NCI-H146 (cell line): ENCODE data around the gene WNT3.
"Not testable (repeated sequence)": the region's sequence is repeated elsewhere in the genome, so short reads cannot be mapped to it uniquely, and the experiment has no call there.

Source experiments
- DNase-seq: peaks from one replicate; lab custom pipeline; 2025; lab: John Stamatoyannopoulos, UW

Gene WNT3

GRCh38 chr17:46812624-46813318 lies 5.7 kb downstream of the WNT3 start:
- no peak for DNase-seq

DNA sequence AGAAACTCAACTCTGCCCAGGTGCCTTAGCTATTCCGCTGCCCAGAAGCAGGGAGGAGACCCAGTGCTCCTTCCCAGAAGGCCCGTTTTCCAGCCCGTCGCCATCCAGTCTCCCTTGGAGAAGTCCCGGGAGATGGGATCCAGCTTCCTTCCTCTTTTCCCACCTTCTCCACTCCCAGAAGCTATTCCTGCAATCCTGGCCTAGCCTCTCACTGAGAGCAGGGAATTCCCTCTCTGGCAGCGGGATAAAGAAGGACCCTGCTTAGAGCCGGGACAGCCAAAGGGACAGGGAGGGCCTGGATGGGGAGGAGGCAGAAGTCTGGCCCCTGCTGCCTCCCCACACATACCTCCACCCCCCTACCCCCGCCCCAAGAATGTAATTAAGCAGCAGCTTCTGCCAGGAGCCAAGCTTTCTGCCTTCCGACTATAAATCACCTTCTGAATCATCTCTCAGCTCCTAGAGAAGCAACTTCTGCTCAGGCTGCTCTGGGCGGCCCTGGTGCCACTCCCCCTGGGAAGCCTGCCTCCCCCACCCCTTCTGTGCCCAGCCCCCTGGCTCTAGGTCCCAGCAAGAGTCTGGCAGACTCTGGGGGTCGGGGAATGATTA lies 6.4 kb downstream of the WNT3 start:
- DNase-seq = no peak

DNA sequence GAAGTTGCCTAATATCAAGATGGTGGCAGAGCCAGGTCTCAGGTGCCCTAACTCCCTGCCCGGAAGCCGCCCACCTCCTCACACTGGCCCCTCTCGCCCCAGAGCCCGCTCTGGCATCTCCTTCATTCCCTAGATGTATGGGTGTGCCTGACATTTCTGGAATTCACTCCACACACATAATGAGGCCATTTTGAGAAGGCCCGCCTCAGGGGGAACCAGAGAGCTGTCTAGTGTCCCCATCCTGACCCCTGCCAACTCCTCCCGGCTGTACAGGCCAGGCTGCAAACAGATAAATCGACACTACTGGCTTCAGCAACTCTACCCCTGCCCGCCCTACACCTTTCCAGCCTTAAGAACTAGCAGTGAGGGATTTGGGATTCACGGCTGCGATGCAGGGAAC lies 7.7 kb downstream of the WNT3 start:
- no peak for DNase-seq

GRCh38 chr17:46809110-46809571 lies 9.4 kb downstream of the WNT3 start:
- no peak for DNase-seq

- DNase-seq = no peak
Observed at GRCh38 chr17:46805771-46806170, 12.7 kb downstream of the WNT3 start.

GRCh38 chr17:46803544-46803943 lies 14.9 kb downstream of the WNT3 start:
- no peak for DNase-seq

- DNase-seq = no peak
Observed at GRCh38 chr17:46802800-46803199, 15.7 kb downstream of the WNT3 start.

GRCh38 chr17:46800573-46800972 lies 17.9 kb downstream of the WNT3 start:
- no peak for DNase-seq

DNA sequence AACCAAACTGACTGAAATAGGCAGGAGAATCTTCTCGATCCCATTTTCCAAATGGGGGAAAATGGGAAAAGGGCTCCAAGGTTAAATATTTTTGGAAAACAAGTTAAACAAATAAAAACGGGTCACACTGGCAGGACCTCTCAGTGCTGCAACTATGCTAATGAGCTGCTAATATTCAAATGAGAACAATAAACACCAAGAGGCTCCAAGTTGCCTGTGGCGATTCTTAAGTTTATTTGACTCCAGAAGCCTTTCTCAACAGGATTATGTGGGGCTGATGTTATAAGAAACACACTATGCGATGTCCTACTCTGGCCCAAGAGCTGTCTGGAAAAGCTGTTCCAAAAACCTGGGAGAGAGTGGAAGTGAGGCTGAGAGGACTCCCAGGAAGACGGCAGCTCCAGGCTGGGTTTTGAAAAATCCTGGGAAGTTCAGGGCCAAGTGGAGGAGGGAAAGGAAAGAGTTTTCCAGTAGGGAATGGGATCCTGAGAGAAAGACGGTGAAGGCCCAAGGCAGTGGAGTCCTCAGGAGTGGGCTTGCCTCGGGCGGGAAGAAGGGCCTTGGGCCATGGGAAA lies 21.4 kb downstream of the WNT3 start:
- DNase-seq = no peak

DNA sequence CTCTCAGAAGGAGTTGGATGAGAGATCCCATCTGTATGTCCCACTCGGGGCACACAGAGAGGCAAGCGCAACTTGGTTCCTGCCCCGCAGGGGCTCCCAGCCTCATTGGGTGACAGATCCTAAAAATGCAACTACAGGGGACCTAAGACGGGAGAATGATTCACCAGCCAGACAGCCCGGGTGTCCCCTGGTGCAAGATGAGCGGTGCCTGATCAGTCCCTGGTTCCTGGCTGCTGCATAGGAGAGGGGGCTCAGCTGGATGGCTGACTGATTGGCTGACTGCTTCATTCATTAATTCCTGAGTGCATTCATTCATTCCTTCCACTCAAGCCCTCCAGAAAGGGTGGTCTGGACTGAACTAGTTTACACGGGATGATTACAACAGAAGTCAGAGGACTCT lies 22.0 kb downstream of the WNT3 start:
- no peak for DNase-seq

GRCh38 chr17:46796084-46796483 lies 22.4 kb downstream of the WNT3 start:
- DNase-seq = no peak

- DNase-seq = peak; percentile 57
Observed at GRCh38 chr17:46795379-46795952, 23.0 kb downstream of the WNT3 start.

DNA sequence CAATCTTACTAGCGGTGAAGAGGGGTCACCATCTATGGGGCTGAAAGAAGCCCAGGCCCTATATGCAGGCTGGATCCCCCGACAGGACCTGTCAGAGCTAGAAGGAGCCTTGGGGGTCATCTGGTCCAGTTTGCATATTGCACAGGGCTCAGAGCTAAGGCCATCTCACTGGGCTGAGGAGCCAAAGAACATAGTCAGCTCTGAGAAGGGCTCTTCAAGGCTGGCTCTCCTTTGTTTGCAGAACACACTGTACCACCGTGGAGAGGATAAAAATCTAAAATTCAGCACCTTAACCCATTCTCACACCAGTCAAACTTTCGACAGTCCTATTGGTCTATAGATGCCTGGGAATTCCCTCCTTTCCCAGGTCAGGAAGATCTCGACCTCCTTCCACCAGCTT lies 24.2 kb downstream of the WNT3 start:
- no peak for DNase-seq

GRCh38 chr17:46793541-46793940 lies 25.0 kb downstream of the WNT3 start:
- DNase-seq = no peak

DNA sequence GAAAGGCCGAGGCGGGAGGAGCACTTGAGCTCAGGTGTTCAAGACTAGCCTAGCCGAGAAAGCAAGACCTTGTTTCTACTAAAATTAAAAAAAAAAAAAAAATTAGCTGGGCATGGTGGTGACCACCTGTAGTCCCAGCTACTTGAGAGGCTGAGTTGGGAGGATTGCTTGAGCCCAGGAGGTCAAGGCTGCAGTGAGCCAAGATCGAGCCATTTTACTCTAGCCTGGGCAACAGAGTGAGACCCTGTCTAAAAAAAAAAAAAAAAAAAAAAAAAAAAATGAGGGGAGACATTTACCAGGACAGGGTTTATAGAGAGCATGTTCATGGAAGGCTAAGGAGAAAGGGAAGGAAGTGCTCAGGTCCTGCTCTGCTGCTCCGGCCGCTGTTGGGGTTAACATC lies 25.5 kb downstream of the WNT3 start:
- not testable (repeated sequence) for DNase-seq

DNA sequence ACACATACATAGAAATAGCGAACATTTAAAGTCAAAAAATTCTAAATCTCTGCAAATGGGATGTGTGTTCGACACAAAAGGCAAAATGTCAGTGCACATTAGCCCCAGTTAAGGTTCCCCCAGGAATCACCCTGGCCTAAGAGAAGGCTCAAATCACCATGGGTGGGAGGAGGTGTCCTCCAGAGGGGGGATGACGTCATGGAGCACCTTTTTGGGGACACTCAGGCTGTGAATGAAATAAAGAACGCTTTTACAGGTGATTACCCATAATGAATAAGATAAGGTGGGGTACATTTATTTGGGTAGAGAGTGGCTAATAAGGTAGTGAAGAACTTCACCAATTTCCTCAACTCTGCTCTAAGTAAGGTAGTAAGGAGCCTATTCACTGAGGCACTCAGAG lies 26.4 kb downstream of the WNT3 start:
- DNase-seq = no peak

DNA sequence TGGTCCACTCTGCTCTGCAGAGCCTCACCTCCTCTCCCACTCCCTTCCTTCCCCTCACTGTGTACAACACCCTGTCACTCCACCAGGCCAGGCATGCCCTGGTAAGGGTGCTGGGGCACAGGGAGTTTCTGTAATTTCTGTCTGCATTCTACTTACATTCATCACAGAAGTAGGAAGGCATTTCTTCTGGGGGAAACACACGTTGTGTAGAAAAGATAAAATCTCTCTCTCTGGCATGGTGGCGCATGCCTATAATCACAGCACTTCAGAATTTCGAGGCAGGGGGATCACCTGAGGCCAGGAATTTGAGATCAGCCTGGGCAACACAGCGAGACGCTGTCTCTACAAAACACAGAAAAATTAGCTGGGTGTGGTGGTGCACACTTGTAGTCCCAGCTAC lies 27.0 kb downstream of the WNT3 start:
- DNase-seq = no peak

- DNase-seq = no peak
Observed at GRCh38 chr17:46790216-46790615, 28.3 kb downstream of the WNT3 start.

DNA sequence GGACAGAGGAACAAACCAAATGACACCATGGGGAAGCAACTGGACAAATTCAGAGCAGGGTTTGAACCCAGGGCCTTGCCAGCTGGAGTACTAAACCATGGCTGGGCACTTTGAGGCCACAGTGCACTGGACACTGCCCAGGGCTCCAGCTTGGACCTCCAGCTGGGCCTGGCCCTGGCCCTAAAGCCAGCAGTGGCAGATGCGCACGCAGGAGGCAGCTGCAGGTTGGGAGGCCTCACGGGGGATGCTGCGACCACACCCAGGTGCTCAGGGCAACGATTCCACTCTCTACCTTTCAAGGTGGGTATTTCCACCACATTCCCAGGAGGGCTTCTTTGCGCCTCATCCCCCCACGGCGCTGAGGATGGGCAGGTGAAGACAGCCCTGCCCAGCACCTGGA lies 28.9 kb downstream of the WNT3 start:
- no peak for DNase-seq

- peak; percentile 76 for DNase-seq
Observed at GRCh38 chr17:46788796-46789195, 29.7 kb downstream of the WNT3 start.

- DNase-seq = no peak
Observed at GRCh38 chr17:46788300-46788699, 30.2 kb downstream of the WNT3 start.

- no peak for DNase-seq
Observed at GRCh38 chr17:46787478-46787877, 31.0 kb downstream of the WNT3 start.

- no peak for DNase-seq
Observed at GRCh38 chr17:46785696-46786095, 32.8 kb downstream of the WNT3 start.
